Mesendoderm (in vitro differentiated cells): ENCODE data around the gene CROCC2.

ENCODE experiments used
- DNase-seq: peaks from one replicate; pipeline ENCODE4 v3.0.0; 2013
- H2AK5ac ChIP-seq: 2 replicates; pipeline ENCODE4 v1.6.1; 2013; ENCODE audit warnings: low read length, inconsistent platforms
- H2BK120ac ChIP-seq: 2 replicates; pipeline ENCODE4 v1.6.1; 2013; ENCODE audit warnings: low read depth, mild to moderate bottlenecking, low read length, moderate library complexity, mixed read lengths
- H2BK15ac ChIP-seq: replicated peaks from 2 replicates; pipeline ENCODE4 v1.6.1; 2013; ENCODE audit warnings: low read depth, mild to moderate bottlenecking, moderate library complexity
- H2BK5ac ChIP-seq: 2 replicates; pipeline ENCODE4 v1.6.1; 2013; ENCODE audit warnings: low read length, inconsistent platforms
- H3K18ac ChIP-seq: 2 replicates; pipeline ENCODE4 v1.6.1; 2013; ENCODE audit warnings: mild to moderate bottlenecking, low read length, mixed read lengths
- H3K23ac ChIP-seq: one replicate; pipeline ENCODE4 v1.6.1; 2013; ENCODE audit warnings: low read length
- H3K27ac ChIP-seq: 2 replicates; pipeline ENCODE4 v1.5.1; 2013; ENCODE audit warnings: low read depth, mild to moderate bottlenecking, inconsistent platforms, low read length, moderate library complexity
- H3K27me3 ChIP-seq: 2 replicates; pipeline ENCODE4 v1.6.1; 2013; ENCODE audit warnings: low read length, control low read depth, mild to moderate bottlenecking, inconsistent platforms; ENCODE audit not compliant: insufficient read depth, poor library complexity
- H3K36me3 ChIP-seq: 2 replicates; pipeline ENCODE4 v1.6.1; 2013; ENCODE audit warnings: low read length, inconsistent platforms; ENCODE audit not compliant: control insufficient read depth, insufficient read depth
- H3K4ac ChIP-seq: one replicate; pipeline ENCODE4 v1.6.1; 2013; ENCODE audit warnings: low read depth, mild to moderate bottlenecking, low read length, moderate library complexity
- H3K4me1 ChIP-seq: 2 replicates; pipeline ENCODE4 v1.6.1; 2013; ENCODE audit warnings: low read depth, low read length, inconsistent platforms; ENCODE audit not compliant: control insufficient read depth
- H3K4me2 ChIP-seq: 2 replicates; pipeline ENCODE4 v1.6.1; 2013; ENCODE audit warnings: low read length
- H3K4me3 ChIP-seq: 2 replicates; pipeline ENCODE4 v1.5.1; 2013; ENCODE audit warnings: mild to moderate bottlenecking, low read length
- H3K56ac ChIP-seq: one replicate; pipeline ENCODE4 v1.6.1; 2013; ENCODE audit warnings: low read length
- H3K79me1 ChIP-seq: 2 replicates; pipeline ENCODE4 v1.6.1; 2013; ENCODE audit warnings: low read length, inconsistent platforms
- H3K79me2 ChIP-seq: 2 replicates; pipeline ENCODE4 v1.6.1; 2013; ENCODE audit warnings: mild to moderate bottlenecking, low read length; ENCODE audit not compliant: control insufficient read depth, insufficient read depth
- H3K9ac ChIP-seq: 2 replicates; pipeline ENCODE4 v1.6.1; 2013; ENCODE audit warnings: low read length, inconsistent platforms
- H4K5ac ChIP-seq: one replicate; pipeline ENCODE4 v1.6.1; 2013; ENCODE audit warnings: low read length
- H4K8ac ChIP-seq: one replicate; pipeline ENCODE4 v1.6.1; 2013; ENCODE audit warnings: low read depth, mild to moderate bottlenecking, control low read depth, low read length, moderate library complexity
- WGBS: extraction: QIAGEN DNeasy Blood & Tissue Kit; methylation state at CpG from one replicate; pipeline ENCODE4 v1.1.7; 2013; ENCODE audit warnings: low lambda C conversion rate, missing lambda C conversion rate; ENCODE audit not compliant: insufficient coverage; ENCODE audit errors: extremely low coverage; 5-methylcytosine and 5-hydroxymethylcytosine counted together

CROCC2 gene

DNA sequence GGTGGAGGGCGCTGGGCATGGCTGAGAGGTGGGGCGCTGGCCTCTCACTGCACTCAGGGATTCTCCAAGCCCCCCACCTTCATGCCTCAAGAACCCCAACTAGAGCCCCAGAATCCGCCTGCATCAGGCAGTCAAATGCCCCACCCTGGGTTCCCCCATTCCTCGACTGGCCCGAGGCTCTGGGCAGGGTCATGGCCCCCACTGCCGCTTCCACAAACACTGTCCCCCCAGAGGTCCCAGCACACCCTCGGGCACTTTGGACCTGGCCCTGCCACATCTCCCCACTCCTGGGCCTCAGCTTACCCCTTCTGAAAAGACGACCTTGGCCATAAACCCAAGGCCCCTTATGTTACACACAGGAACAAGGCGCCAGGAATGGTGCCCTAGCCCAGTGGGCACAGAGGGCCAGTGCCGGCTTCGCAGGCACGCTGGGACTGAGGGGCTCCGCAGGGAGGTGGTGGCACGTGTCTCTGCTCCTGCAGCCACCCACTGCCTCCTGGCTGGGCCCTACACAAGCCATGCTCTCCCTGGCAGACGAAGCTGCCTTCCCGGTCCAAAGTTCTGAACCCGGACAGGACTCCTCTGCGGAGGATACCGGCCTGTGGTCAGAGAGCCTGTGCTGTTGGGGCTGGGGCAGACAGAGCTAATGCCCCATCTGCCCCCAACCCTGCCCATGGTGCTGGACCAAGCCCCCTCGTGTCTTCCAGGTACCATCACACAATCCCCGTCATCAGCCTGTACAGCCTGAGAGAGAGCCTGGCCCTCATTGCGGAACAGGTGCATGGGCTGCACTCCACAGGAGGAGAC, 30.7 kb upstream of the CROCC2 start:
- no CpG with 5 or more reads among the region's 22 CpGs for WGBS
- Histone ChIP-seq H3K27me3 (no peaks in the 10 kb centered on the region), H3K4me1 (no peaks in the 10 kb centered on the region), H3K23ac (no peak overlapping the region), H2BK120ac (no peak overlapping the region), H3K79me2 (no peaks in the 10 kb centered on the region), H3K18ac (no peak overlapping the region), H2BK15ac (no peak overlapping the region), H3K4ac (no peak overlapping the region), H3K36me3 (no peaks in the 10 kb centered on the region), H4K5ac (no peak overlapping the region), H3K4me2 (no peak overlapping the region), H3K27ac (no peak overlapping the region), H2AK5ac (no peak overlapping the region), H2BK5ac (no peak overlapping the region), H3K79me1 (no peaks in the 10 kb centered on the region), H4K8ac (no peak overlapping the region), H3K4me3 (no peak overlapping the region), H3K56ac (no peak overlapping the region), H3K9ac (no peak overlapping the region)
- no peak for DNase-seq

DNA sequence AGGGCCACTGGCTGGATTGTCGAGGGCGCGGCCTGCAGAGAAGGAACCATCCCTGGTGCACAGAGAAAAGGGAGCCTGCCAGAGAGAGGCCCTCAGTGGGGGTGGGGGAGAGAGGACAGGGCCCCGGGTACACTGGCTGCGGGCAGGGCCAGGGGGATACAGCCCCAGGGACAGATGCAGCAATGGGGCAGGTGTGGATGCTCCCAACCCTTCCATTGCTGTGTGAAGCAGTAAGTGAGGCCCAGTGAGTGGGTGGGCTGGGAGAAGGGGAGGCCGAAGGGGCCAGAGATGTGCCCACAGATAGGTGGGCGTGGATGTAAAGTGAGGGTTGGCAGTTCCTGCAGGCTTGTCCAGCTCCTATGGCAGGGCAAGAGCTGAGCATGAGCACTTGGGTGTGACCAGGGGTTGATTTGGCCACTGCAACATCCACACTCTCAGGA, 30.1 kb upstream of the CROCC2 start:
- no peaks in the 10 kb centered on the region for H3K36me3 ChIP-seq
- H3K27me3 ChIP-seq, result no peaks in the 10 kb centered on the region
- no CpG with 5 or more reads among the region's 7 CpGs for WGBS
- no peak overlapping the region for H4K5ac ChIP-seq
- no peak overlapping the region for H2BK15ac ChIP-seq
- no peak overlapping the region for H4K8ac ChIP-seq
- H3K23ac ChIP-seq, result no peak overlapping the region
- H2AK5ac ChIP-seq, result no peak overlapping the region
- no peak overlapping the region for H3K4me3 ChIP-seq
- no peak overlapping the region for H3K27ac ChIP-seq
- no peaks in the 10 kb centered on the region for H3K79me2 ChIP-seq
- H3K9ac ChIP-seq, result no peak overlapping the region
- no peaks in the 10 kb centered on the region for H3K4me1 ChIP-seq
- no peak overlapping the region for H3K56ac ChIP-seq
- no peak overlapping the region for H3K4ac ChIP-seq
- no peak overlapping the region for H2BK120ac ChIP-seq
- H2BK5ac ChIP-seq, result no peak overlapping the region
- no peak overlapping the region for H3K18ac ChIP-seq
- no peaks in the 10 kb centered on the region for H3K79me1 ChIP-seq
- no peak for DNase-seq
- H3K4me2 ChIP-seq, result no peak overlapping the region

DNA sequence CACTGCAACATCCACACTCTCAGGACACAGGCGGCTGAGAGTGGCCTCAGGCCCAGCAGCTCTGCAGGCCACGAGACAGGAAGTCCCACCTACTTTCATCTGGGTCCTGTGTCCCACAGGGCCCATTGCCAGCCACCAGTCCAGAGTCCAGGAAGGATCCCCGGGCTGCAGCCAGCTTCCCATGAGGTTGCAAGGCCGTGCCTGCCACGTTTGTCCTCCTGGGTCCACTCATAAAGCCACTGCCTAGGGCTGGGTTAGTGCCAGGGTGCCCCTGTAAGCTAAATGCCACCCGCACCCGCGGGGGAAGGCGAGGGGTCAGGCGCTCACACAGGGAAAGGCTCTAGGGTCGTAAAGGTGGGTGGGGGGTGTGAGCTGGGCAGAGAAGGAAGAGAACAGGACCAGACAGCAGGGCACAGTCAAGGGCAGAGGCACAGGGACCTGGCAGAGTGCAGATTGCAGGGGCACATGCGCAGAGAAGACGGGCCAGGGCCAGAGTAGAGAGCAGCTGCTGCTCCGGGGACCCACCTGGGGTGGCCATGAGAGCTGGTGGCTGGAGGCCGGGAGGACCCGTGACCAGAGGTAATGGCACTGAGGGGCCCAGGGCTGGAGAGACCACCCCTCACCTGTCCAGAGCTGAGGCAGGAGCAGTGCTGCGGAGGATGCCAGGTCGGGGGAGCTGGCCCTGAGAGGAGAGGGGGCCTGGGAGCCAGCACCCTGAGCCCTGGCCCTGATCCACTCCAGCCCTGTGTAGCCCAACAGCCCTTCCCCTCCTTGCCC, 29.5 kb upstream of the CROCC2 start:
- no peak overlapping the region for H4K5ac ChIP-seq
- no peak overlapping the region for H2BK5ac ChIP-seq
- H3K4ac ChIP-seq, result no peak overlapping the region
- no peaks in the 10 kb centered on the region for H3K79me2 ChIP-seq
- no peak overlapping the region for H3K9ac ChIP-seq
- no peaks in the 10 kb centered on the region for H3K27me3 ChIP-seq
- no peak overlapping the region for H2AK5ac ChIP-seq
- H2BK15ac ChIP-seq, result no peak overlapping the region
- no peaks in the 10 kb centered on the region for H3K36me3 ChIP-seq
- H3K23ac ChIP-seq, result no peak overlapping the region
- no peak overlapping the region for H3K4me3 ChIP-seq
- H3K27ac ChIP-seq, result no peak overlapping the region
- no peak overlapping the region for H4K8ac ChIP-seq
- H2BK120ac ChIP-seq, result no peak overlapping the region
- H3K79me1 ChIP-seq, result no peaks in the 10 kb centered on the region
- no peak overlapping the region for H3K56ac ChIP-seq
- no peaks in the 10 kb centered on the region for H3K4me1 ChIP-seq
- H3K4me2 ChIP-seq, result no peak overlapping the region
- no peak for DNase-seq
- WGBS, result no CpG with 5 or more reads among the region's 18 CpGs
- no peak overlapping the region for H3K18ac ChIP-seq

DNA sequence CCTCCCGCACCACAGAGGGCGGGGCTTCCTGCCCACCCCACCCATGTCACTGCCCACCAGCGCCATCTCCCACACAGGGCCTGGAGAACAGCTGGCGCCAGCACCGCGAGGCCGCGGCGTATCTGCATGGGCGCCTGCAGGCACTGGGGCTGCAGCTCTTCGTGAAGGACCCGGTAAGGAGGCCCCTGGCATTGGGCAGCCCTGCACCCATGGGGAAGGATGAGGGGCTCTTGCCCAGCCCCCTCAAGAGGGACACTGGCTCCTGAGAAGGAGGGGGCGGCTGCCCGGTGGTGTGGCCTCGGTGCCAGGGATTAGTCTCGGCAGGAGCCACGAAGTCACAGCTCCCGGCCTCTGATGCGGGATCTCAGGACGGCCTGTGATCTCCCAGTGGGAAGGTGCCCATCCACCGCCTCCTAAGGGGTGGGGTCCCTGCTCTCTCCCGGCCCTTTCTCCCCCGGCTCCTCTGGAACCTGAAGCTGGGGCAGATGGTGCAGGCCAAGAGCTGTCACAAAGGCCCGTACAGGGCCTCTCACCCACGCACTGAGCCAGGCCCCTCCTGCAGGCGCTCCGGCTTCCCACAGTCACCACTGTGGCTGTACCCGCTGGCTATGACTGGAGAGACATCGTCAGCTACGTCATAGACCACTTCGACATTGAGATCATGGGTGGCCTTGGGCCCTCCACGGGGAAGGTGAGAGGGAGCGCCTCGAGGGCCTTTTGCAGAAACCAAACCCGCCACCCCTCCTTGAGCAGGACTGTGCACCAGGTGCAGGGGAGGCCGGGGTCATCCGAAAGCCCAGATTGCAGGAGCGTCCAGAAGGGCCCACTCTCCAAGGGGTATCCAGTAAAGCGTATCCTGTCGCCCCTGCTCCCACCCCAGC, 28.4 kb upstream of the CROCC2 start:
- H4K5ac ChIP-seq, result no peak overlapping the region
- no peak overlapping the region for H4K8ac ChIP-seq
- no peak for DNase-seq
- no peak overlapping the region for H2BK15ac ChIP-seq
- H3K56ac ChIP-seq, result no peak overlapping the region
- no peak overlapping the region for H3K4me2 ChIP-seq
- no peak overlapping the region for H3K27ac ChIP-seq
- H3K4ac ChIP-seq, result no peak overlapping the region
- H3K27me3 ChIP-seq, result no peaks in the 10 kb centered on the region
- H3K23ac ChIP-seq, result no peak overlapping the region
- H3K36me3 ChIP-seq, result no peaks in the 10 kb centered on the region
- no peak overlapping the region for H2BK120ac ChIP-seq
- H3K9ac ChIP-seq, result no peak overlapping the region
- no peak overlapping the region for H2AK5ac ChIP-seq
- H3K4me1 ChIP-seq, result no peaks in the 10 kb centered on the region
- WGBS, result no CpG with 5 or more reads among the region's 40 CpGs
- no peak overlapping the region for H3K4me3 ChIP-seq
- H3K79me1 ChIP-seq, result no peaks in the 10 kb centered on the region
- no peak overlapping the region for H3K18ac ChIP-seq
- no peak overlapping the region for H2BK5ac ChIP-seq
- no peaks in the 10 kb centered on the region for H3K79me2 ChIP-seq

DNA sequence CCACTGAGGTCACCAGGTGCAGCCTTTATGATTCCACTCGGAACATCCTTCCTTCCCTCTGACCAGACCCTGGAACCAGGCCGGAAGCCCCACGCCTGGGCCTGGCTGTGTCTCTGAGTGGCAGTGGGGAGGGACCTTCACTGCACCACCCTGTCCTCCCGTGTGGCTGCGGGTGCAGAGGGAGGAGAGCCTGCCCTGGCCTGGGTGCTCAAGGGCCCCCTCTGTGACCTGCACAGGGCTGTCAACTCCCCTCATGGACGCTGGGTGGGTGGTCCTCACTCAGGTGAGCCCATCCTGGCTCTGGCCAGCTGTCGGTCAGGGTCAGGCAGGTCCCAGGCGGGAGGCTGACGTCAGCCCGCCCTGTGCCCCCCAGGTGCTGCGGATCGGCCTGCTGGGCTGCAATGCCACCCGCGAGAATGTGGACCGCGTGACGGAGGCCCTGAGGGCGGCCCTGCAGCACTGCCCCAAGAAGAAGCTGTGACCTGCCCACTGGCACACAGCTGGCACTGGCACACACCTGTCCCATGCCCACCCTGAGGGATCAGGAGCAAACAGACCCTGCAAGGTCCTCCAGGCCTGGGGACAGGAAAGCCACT, 27.7 kb upstream of the CROCC2 start:
- H3K4ac ChIP-seq, result no peak overlapping the region
- H3K56ac ChIP-seq, result no peak overlapping the region
- H3K36me3 ChIP-seq, result no peaks in the 10 kb centered on the region
- no peak overlapping the region for H4K8ac ChIP-seq
- no peak overlapping the region for H3K27ac ChIP-seq
- H3K27me3 ChIP-seq, result no peaks in the 10 kb centered on the region
- H3K4me3 ChIP-seq, result no peak overlapping the region
- WGBS, result no CpG with 5 or more reads among the region's 18 CpGs
- no peak overlapping the region for H3K4me2 ChIP-seq
- no peak overlapping the region for H2AK5ac ChIP-seq
- H2BK5ac ChIP-seq, result no peak overlapping the region
- no peak overlapping the region for H4K5ac ChIP-seq
- DNase-seq, result no peak
- H3K23ac ChIP-seq, result no peak overlapping the region
- no peak overlapping the region for H3K9ac ChIP-seq
- H3K4me1 ChIP-seq, result no peaks in the 10 kb centered on the region
- no peak overlapping the region for H3K18ac ChIP-seq
- no peaks in the 10 kb centered on the region for H3K79me2 ChIP-seq
- H2BK15ac ChIP-seq, result no peak overlapping the region
- no peaks in the 10 kb centered on the region for H3K79me1 ChIP-seq
- no peak overlapping the region for H2BK120ac ChIP-seq
